Measurements from ENCODE around the gene CAMSAP2.

- TF ChIP-seq CTCF (IDR thresholded peaks at IDR 0.05; ENCODE audit: low read length) (no peak), EZH2 (IDR thresholded peaks at IDR 0.05; ENCODE audit: borderline replicate concordance, low read length) (no peak)
Observed at GRCh38 chr1:200904772-200905171, 166.1 kb downstream of the CAMSAP2 start.
